Measurements from ENCODE around the gene RGS11. TPM values are rescaled to one million over a fixed set of nuclear protein-coding genes. Genes with fewer than 3 reads are reported as not detected.
"Not testable (repeated sequence)": the region's sequence is repeated elsewhere in the genome, so short reads cannot be mapped to it uniquely, and the experiment has no call there.

RGS11 gene
- total RNA-seq, 2 experiments from 2014 or later = 0.14 TPM; not detected in 1

GRCh38 chr16:261031-261691 lies 14.6 kb downstream of the RGS11 start:
- Mint-ChIP-seq H3K4me1 (ENCODE audit: low read depth) (peaks cover 10% of the 10 kb centered on the region), H3K36me3 (peaks cover 7% of the 10 kb centered on the region), H3K9me3 (no peaks in the 10 kb centered on the region), H3K27me3 (no peaks in the 10 kb centered on the region), H3K4me3 (no peak overlapping the region), H3K27ac (no peak overlapping the region)
- POLR2A ChIA-PET = no interaction called here
- no peak for DNase-seq
- CTCF ChIA-PET = no interaction called here
- intact Hi-C loops (cut with micrococcal nuclease) = no loop called here

DNA sequence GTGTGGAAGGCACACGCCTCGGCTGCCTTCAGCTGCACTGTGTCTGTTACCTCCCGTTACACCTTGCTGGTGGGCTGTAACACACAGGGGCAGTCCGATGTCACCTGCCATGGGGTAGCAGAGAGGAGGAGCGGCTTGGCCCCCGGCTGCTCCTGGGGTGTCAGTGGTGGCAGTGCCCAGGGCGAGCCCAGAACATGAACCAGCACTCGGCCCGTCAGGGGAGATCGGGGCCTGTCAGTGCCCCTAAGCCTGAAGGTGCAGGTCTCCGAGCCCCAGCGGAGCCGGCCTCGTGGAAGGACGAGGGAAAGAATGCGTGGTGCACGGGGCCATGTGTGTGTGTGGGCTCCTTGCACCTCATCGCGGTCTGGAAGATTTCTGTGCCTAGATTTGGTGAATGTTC lies 15.4 kb downstream of the RGS11 start:
- Mint-ChIP-seq H3K4me1 (ENCODE audit: low read depth) (peaks cover 12% of the 10 kb centered on the region), H3K9me3 (no peaks in the 10 kb centered on the region), H3K36me3 (peaks cover 11% of the 10 kb centered on the region), H3K27me3 (no peaks in the 10 kb centered on the region), H3K4me3 (no peak overlapping the region), H3K27ac (no peak overlapping the region)
- POLR2A ChIA-PET = no interaction called here
- CTCF ChIA-PET = no interaction called here
- intact Hi-C loops (cut with micrococcal nuclease) = no loop called here
- DNase-seq = no peak

GRCh38 chr16:259814-260253 lies 15.9 kb downstream of the RGS11 start:
- POLR2A ChIA-PET = no interaction called here
- Mint-ChIP-seq H3K4me1 (ENCODE audit: low read depth) (peaks cover 13% of the 10 kb centered on the region), H3K4me3 (no peak overlapping the region), H3K36me3 (peaks cover 11% of the 10 kb centered on the region), H3K27ac (no peak overlapping the region), H3K27me3 (no peaks in the 10 kb centered on the region), H3K9me3 (no peaks in the 10 kb centered on the region)
- DNase-seq = no peak
- CTCF ChIA-PET = no interaction called here
- intact Hi-C loops (cut with micrococcal nuclease) = no loop called here

DNA sequence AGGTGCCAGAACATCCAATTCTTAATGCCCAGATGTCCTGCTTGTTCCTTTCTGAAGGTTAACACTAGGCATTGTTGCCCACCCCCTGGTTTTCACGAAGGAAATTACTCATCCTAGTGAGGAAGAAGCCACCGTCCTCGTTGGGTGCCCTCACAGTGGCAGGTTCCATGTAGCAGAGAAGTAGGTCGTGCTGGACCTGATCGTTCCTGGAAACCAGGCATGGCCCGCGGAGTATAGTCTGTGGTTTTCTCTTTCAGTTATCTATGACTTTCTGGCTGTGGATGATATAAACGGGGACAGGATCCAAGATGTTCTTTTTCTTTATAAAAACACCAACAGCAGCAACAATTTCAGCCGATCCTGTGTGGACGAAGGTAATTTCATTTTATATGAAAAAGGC lies 16.5 kb downstream of the RGS11 start:
- CTCF ChIA-PET = no interaction called here
- H3K27ac Mint-ChIP-seq = no peak overlapping the region
- no peaks in the 10 kb centered on the region for H3K27me3 Mint-ChIP-seq
- POLR2A ChIA-PET = no interaction called here
- no peaks in the 10 kb centered on the region for H3K9me3 Mint-ChIP-seq
- H3K4me3 Mint-ChIP-seq = no peak overlapping the region
- H3K36me3 Mint-ChIP-seq = peaks cover 12% of the 10 kb centered on the region
- peaks cover 19% of the 10 kb centered on the region for H3K4me1 Mint-ChIP-seq (ENCODE audit: low read depth)
- no peak for DNase-seq
- intact Hi-C loops (cut with micrococcal nuclease) = no loop called here

DNA sequence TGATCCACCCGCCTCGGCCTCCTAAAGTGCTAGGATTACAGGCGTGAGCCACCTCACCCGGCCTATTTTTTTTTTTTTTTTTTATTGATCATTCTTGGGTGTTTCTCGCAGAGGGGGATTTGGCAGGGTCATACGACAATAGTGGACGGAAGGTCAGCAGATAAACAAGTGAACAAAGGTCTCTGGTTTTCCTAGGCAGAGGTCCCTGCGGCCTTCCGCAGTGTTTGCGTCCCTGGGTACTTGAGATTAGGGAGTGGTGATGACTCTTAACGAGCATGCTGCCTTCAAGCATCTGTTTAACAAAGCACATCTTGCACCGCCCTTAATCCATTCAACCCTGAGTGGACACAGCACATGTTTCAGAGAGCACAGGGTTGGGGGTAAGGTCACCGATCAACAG lies 17.7 kb downstream of the RGS11 start:
- H3K27ac Mint-ChIP-seq; intact Hi-C loops (cut with micrococcal nuclease); CTCF ChIA-PET; H3K27me3 Mint-ChIP-seq; DNase-seq; POLR2A ChIA-PET; H3K9me3 Mint-ChIP-seq; H3K4me3 Mint-ChIP-seq: not testable (repeated sequence)
- Mint-ChIP-seq H3K4me1 (ENCODE audit: low read depth) (peaks cover 28% of the 10 kb centered on the region), H3K36me3 (peaks cover 12% of the 10 kb centered on the region)

DNA sequence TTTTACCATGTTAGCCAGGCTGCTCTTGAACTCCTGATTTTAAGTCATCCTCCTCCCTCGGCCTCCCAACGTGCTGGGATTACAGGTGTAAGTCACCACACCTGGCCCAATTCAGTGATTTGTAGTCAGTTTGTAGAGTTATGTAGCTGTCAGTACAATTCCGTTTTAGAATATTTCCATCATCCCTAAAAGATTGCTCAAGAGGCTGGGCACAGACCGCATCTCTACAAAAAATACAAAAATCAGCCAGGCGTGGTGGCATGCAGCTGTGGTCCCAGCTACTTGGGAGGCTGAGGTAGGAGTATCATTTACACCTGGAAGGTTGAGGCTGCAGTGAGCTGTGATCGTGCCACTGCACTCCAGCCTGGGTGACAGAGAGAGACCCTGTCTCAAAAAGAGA lies 20.6 kb downstream of the RGS11 start:
- POLR2A ChIA-PET = interaction anchor here (1.6 kb wide), 1 partner anchor 20 kb away, joined by 5 read pairs; no protein-coding TSS in a partner anchor

DNA sequence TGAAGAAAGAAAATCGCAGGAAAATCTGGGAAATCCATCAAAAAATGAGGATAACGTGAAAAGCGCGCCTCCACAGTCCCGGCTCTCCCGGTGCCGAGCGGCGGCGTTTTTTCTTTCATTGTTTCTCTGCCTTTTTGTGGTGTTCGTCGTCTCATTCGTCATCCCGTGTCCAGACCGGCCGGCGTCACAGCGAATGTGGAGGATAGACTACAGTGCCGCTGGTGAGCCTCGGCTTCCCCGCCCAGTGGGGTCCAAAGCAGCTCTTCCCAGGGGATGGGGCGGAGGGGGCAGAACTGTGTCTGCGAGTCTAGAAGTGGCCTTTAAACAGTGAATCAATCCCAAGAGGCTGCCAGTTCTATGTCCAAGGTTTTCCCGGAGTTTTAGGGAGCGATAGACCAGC lies 21.3 kb downstream of the RGS11 start:
- intact Hi-C loops (cut with micrococcal nuclease) = no loop called here
- no peaks in the 10 kb centered on the region for H3K9me3 Mint-ChIP-seq
- H3K27ac Mint-ChIP-seq = no peak overlapping the region
- H3K27me3 Mint-ChIP-seq = no peaks in the 10 kb centered on the region
- H3K4me1 Mint-ChIP-seq (ENCODE audit: low read depth) = peaks cover 40% of the 10 kb centered on the region
- POLR2A ChIA-PET = interaction anchor here (1.6 kb wide), 1 partner anchor 19 kb away, joined by 5 read pairs; no protein-coding TSS in a partner anchor
- CTCF ChIA-PET = interaction anchor here (1.9 to 3.6 kb wide), 2 partner anchors 19 kb away, joined by 4 to 18 read pairs; partner anchors contain the start of gene FAM234A
- no peak overlapping the region for H3K4me3 Mint-ChIP-seq
- no peak for DNase-seq
- H3K36me3 Mint-ChIP-seq = peaks cover 8% of the 10 kb centered on the region

More for the DNA sequence above, 20.6 kb downstream of the RGS11 start:
- Mint-ChIP-seq H3K27ac (no peak overlapping the region), H3K27me3 (no peaks in the 10 kb centered on the region), H3K9me3 (no peaks in the 10 kb centered on the region), H3K36me3 (peaks cover 8% of the 10 kb centered on the region), H3K4me3 (no peak overlapping the region), H3K4me1 (ENCODE audit: low read depth) (peaks cover 40% of the 10 kb centered on the region)
- no peak for DNase-seq
- intact Hi-C loops (cut with micrococcal nuclease) = no loop called here
- CTCF ChIA-PET = interaction anchor here (1.9 kb wide), 1 partner anchor 20 kb away, joined by 4 read pairs; the partner anchor contains the start of gene FAM234A

DNA sequence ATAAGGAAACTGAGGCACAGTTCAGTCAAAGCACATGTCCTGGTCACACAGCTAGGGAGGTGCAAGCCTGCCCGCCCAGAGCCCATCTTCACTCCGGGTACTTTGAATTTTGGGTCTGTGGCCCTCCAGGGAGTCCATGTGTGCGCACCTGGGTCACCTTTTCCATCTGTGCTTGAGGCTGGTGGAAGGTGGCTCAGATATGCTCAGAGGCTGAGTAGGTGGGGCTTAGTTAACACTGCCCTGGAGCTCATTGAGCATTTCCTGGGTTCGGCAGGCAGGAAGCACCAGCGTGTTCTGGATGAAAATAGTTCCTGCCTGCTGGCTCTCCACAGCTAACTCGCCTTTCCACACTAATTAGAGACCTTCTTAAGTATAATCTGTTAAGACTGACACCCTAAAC lies 21.9 kb downstream of the RGS11 start:
- H3K27me3 Mint-ChIP-seq = no peaks in the 10 kb centered on the region
- H3K4me1 Mint-ChIP-seq (ENCODE audit: low read depth) = peaks cover 37% of the 10 kb centered on the region
- intact Hi-C loops (cut with micrococcal nuclease) = loop anchor here (2.0 kb wide), 1 partner anchor 19 kb away; the partner anchor contains the start of gene FAM234A
- CTCF ChIA-PET = interaction anchor here (1.2 to 3.6 kb wide), 2 partner anchors 19 to 137 kb away, joined by 3 to 18 read pairs; partner anchors contain the start of gene FAM234A
- H3K9me3 Mint-ChIP-seq = no peaks in the 10 kb centered on the region
- POLR2A ChIA-PET = interaction anchor here (1.6 kb wide), 1 partner anchor 19 kb away, joined by 5 read pairs; no protein-coding TSS in a partner anchor
- peak overlapping the region; percentile 8 for H3K27ac Mint-ChIP-seq
- DNase-seq = peak; percentile 28
- H3K4me3 Mint-ChIP-seq = no peak overlapping the region
- peaks cover 8% of the 10 kb centered on the region for H3K36me3 Mint-ChIP-seq

DNA sequence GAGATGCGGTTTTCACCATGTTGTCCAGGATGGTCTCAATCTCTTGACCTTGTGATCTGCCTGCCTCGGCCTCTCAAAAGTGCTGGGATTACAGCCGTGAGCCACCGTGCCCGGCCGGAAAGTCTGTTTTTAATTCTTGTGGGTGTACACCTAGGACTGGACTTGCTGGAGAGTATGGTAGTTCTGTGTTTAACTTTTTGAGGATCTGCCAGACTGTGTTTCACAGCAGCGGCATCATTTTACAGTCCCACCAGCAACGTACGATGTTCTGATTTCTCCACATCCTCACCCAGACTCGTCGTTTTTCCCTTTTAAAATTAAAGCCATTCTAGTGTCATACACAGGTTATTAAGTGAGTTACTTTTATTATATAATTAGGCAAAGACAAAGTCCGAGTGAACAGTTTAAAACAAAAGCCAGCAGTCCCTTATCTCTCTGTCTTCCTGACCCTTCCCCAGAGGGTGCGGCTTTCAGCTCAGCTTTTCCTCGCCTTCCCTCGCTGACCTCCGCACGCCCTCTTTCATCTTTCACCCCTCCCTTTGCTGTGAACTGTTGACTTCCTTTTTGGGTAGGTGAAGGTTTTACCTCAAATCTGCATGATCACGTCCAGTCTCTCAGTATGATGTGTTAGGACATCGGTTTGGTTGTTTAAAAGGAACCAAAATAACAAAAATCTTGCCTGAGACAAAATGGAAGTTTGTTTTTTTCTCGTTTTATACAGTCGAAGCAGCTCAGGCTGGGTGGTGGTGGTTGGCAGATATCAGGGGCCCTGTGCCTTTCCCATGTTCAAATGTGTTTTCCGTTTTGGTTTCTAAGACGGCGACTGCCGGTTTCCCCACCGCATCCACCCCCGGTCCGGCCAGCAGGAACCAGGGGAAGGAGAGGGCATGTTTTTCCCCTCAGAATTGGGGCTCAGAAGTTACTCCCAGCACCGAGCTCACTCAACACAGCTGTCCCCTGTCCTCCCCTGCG lies 23.1 kb downstream of the RGS11 start:
- Mint-ChIP-seq H3K4me3 (peak overlapping the region; percentile 59), H3K9me3 (no peaks in the 10 kb centered on the region), H3K27ac (peak overlapping the region; percentile 76), H3K4me1 (ENCODE audit: low read depth) (peaks cover 37% of the 10 kb centered on the region), H3K36me3 (peaks cover 8% of the 10 kb centered on the region), H3K27me3 (no peaks in the 10 kb centered on the region)
- DNase-seq = peak; percentile 58
- ChIA-PET POLR2A (interaction anchor here (0.6 to 1.5 kb wide), 2 partner anchors 18 to 93 kb away, joined by 3 to 11 read pairs; partner anchors contain the start of gene FAM234A), CTCF (interaction anchor here (1.2 to 3.6 kb wide), 2 partner anchors 17 to 136 kb away, joined by 3 to 18 read pairs; partner anchors contain the start of gene FAM234A)
- intact Hi-C loops (cut with micrococcal nuclease) = loop anchor here (2.0 kb wide), 1 partner anchor 18 kb away; the partner anchor contains the start of gene FAM234A

- no peak overlapping the region for H3K27ac Mint-ChIP-seq
- H3K36me3 Mint-ChIP-seq = peaks cover 3% of the 10 kb centered on the region
- DNase-seq = no peak
- no peaks in the 10 kb centered on the region for H3K27me3 Mint-ChIP-seq
- intact Hi-C loops (cut with micrococcal nuclease) = no loop called here
- no peak overlapping the region for H3K4me3 Mint-ChIP-seq
- peaks cover 23% of the 10 kb centered on the region for H3K4me1 Mint-ChIP-seq (ENCODE audit: low read depth)
- ChIA-PET CTCF (interaction anchor here (1.1 kb wide), 1 partner anchor 21 kb away, joined by 3 read pairs; no protein-coding TSS in a partner anchor), POLR2A (interaction anchor here (1.0 to 1.3 kb wide), 2 partner anchors 14 to 20 kb away, joined by 3 to 5 read pairs; partner anchors contain the start of genes FAM234A and LUC7L)
- no peaks in the 10 kb centered on the region for H3K9me3 Mint-ChIP-seq
Measured at GRCh38 chr16:249431-249830, 26.3 kb downstream of the RGS11 start.

GRCh38 chr16:247027-247426 lies 28.7 kb downstream of the RGS11 start:
- Mint-ChIP-seq H3K36me3 (no peaks in the 10 kb centered on the region), H3K27ac (no peak overlapping the region), H3K9me3 (no peaks in the 10 kb centered on the region), H3K4me3 (no peak overlapping the region), H3K4me1 (ENCODE audit: low read depth) (peaks cover 6% of the 10 kb centered on the region), H3K27me3 (no peaks in the 10 kb centered on the region)
- no peak for DNase-seq
- CTCF ChIA-PET = interaction anchor here (1.1 kb wide), 1 partner anchor 116 kb away, joined by 7 read pairs; no protein-coding TSS in a partner anchor
- intact Hi-C loops (cut with micrococcal nuclease) = no loop called here
- POLR2A ChIA-PET = no interaction called here

- intact Hi-C loops (cut with micrococcal nuclease) = no loop called here
- no peaks in the 10 kb centered on the region for H3K9me3 Mint-ChIP-seq
- CTCF ChIA-PET = interaction anchor here (1.1 kb wide), 1 partner anchor 10 kb away, joined by 3 read pairs; the partner anchor contains the start of gene FAM234A
- no peaks in the 10 kb centered on the region for H3K36me3 Mint-ChIP-seq
- POLR2A ChIA-PET = no interaction called here
- no peak overlapping the region for H3K4me3 Mint-ChIP-seq
- H3K4me1 Mint-ChIP-seq (ENCODE audit: low read depth) = peaks cover 5% of the 10 kb centered on the region
- DNase-seq = no peak
- H3K27me3 Mint-ChIP-seq = no peaks in the 10 kb centered on the region
- no peak overlapping the region for H3K27ac Mint-ChIP-seq
Measured at GRCh38 chr16:245105-245504, 30.6 kb downstream of the RGS11 start.
